Fibroblast of skin of right biceps (primary cell): Measurements from ENCODE around the gene PDP2.
A peak's percentile ranks its signal among the peaks of the same experiment; 100 is the strongest.

Experiments used
- DNase-seq: peaks from one replicate; pipeline ENCODE4 v3.0.0-alpha.2; 2013

PDP2 gene

DNA sequence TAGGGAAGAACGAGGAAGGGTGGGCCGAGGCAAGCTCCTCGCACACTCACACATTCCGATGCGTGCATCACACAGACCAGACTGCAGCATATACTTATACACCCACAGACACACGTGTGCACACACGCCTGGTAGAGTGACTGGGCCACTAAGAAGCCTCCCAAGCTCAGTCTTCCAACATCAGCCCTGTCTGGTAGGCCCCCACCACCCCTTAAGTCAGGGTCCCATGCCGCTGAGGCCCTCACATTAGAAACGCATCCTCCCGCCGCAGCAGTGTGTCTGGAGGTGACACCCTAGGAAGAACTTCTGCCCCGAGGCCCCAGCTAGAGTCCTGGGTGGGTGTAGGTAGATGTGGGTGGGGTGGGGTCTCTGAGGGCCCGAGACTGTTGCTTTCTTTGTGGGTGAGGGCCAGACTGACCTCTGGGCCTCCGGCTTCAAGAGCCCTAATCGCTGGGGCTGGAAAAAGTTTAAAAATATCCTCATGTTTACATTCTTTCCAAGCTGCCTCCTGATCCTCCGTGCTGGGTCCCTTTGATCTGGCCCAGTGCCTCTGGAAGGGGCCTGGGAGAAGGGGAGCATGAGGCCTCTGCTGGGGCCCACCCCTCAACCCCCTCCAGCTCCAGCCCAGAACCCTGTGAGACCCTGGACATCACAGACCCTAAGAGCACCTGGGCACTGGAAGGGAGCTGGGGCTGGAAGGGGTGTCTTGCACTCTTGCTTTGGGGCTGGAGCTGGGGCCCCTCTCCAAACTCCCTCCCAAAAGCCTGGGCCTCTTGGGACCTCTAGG lies 24.7 kb downstream of the PDP2 start:
- peak; percentile 22 for DNase-seq

DNA sequence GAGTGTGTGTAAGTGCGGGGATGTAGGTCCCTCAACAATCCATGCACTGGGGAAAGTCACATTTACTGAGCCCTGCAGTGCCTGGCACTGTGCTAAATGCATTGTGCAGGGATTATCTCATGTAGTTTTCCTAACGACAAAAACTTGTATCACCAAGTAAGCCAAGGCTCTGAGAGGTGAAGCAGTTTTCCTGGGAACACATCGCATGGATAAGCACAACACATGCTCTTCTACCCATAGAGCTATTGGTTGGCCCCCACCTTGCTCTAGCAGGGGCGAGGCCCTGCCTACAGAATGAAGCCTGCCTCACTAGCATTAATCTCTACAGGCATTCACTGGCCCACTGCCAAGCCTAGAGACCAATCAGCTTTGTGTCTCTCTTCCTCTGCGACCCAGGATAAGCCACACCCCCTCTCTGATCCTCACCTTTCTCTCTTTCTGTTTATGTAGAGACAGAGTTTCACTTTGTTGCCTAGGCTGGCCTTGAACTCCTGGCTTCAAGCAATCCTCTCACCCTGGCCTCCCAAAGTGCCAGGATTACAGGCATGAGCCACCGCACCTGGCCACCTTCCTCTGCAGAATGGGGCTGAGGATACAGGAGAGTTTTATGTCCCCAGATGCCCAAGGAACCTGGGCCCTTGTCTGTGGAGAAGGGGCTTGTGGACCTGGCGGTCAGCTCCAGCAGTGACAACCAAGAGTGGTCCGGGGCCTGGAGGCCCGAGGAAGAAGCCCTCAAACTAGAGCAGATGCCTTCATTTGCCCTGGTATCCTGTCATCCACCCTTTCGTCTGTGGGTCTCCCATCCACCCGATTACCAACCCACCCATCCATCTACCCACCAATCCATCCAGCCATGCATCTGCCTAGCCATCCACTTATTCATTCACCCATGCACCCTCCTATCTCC lies 25.6 kb downstream of the PDP2 start:
- DNase-seq = peak; percentile 22

DNA sequence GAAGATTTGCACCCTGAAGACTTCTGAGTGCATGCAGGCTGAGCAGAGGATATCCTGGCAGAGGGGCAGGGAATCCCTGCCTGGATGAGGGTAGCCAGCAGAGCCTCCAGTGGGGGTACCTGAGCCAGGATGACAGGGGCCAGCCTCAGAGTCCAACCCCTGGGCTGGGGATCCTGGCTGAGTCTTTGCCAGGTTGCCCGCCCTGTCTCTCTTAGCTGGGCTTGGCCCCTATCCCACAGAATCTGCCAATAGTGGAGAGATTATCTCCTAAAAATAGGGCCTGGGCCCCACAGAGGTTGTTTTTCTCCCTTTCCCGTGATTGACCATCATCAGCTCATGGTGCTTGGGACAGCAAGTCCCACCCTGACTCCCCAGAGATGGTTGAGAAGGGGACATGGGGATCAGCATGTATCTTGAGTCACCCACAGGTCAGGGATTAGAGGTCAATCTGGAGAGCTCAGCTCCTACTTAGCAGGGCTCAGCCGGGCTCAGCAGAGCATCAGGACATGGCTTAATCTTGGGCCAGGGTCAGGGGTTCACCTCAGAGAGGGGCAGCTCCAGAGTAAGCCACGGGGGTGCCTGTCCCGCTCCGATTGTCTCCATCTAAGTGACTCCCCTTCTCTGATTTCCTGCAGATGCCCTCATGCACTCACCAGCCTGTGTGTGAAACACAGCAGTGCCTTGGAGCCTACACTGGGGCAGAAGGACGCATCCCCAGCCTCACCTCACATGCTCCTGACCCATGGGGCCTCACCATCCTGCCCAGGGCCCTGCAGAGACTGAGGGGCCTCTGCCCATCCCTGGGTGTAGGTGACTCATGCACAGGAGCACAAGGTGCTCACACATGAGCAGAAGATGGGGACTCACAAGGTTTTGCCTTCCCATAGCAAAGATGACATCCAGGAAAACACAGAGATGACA lies 26.9 kb downstream of the PDP2 start:
- DNase-seq = no peak

DNA sequence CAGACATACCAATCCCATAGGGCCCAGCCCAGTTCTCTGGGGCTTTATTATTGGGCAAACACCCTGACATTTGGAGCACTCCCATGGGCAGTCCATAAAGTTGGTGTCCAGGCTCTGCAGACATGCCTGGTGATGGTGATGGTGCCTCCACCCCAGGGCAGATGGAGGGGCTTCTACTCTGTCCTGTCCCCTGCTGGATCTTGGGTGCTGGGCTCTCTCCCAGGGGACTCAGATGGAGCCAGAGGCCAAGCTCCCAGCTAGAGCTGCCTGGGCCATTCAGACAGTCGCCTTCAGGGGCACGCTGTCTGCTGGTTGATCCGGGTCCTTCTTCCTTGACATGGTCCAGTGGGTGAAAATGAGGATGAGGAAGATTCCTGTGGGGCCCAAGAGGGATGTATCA lies 27.8 kb downstream of the PDP2 start:
- DNase-seq = no peak

DNA sequence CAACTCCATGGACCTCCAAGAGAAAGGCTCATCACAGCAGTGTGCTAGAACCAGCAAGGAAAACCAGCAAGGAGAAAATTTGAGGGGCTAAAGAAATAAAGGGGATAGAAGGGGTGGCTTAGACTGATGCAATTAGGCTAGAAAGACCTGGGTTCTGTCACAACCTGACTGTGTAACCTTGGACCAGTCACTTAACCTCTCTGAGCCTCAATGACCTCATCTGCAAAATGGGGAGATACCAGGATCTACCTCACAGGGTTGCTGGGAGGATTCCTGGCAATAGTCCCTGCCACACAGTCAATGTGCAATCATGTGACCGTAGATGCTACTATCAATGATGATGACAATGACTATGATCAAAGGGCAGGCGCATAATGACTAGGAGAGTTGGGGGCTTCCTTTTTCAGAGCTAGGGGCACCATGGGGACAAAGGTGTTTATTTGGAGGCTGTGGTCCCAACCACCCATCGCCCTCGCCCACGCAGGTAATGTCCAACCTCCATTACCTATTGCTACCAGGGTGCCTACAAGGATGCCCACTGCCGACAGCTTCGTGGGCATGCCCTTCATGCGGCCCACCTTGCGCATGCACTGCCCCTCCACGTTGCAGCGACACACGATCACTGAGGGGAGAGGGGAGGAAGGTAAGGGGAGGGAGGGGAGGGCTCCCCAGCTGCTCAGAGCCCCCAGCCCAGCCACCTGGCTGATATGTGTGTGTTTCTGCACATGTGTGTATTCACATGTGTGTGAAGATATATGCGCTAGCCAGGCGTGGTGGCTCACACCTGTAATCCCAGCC lies 28.6 kb downstream of the PDP2 start:
- no peak for DNase-seq

DNA sequence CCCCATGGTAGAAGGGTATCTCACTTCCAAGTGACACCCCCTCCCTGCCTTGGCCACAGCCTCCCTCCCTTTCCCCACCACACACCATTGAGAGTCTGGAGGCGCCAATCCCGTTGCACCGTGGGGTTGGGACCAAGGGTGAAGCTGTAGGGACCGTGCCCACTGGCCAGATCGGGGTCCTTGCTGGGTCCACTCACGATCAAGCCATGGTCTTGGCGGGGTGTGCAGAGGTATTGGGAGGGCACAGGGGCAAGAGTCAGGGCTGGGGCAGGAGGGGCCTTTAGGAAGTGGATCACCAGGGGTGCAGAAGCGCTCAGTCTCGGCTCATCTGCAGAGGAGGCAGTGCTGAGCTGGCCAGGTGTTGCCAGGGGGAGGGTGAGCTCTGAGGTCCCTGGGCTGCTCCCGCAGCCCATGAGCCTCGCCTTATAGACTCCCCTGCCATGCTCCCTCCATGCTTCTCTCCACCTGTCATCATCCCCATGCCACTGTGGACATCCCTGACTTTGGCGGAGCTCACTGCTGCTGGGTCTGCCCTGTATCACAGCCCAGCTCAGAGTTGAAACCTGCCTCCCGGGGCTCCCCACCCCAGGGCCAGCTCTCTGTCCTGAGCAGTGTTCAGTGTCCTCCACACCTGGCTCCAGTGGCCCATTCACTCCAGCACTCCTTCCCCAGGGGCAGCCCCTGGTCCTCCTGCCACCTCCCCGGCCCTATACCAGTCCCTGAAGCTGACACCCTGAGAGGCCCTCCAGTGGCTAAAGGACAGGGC lies 30.0 kb downstream of the PDP2 start:
- DNase-seq = no peak

DNA sequence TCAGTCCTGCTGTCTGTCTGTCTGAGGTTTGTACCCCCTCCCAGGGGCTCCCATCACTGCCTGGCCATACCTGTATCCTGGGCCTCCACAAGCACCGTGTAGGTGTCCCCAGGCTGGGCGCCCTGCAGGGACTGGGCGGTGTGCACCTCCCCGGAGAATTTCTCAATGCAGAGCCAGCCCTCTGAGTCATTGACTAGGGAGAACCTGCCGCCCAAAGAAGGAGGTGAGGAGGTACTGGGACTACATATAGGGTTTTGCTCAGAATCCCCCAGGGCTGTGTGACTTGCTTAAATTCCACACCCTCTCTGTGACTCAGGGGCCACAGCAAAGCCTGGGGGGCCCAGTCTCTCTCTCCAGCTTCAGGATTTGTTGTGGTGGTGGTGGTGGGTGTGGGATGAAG lies 30.8 kb downstream of the PDP2 start:
- DNase-seq = no peak

DNA sequence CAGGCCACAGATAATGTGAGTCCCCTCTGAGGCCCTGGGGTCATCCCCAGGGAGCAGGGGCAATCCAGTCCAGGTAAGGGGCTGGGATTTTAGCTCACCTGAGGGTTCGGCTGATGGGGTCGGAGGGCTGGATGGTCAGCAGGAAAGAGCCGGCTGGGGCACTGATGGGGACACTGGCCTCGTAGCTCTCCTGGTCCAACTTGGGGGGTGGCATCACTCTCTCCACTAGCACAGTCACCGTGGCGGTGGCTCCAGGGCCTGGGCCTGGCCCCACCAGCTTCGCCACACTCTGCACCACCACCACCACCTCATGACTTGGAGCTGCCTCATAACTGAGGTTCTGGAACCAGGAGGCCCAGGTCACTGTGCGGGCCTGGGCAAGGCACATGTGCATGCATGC lies 31.5 kb downstream of the PDP2 start:
- no peak for DNase-seq

DNA sequence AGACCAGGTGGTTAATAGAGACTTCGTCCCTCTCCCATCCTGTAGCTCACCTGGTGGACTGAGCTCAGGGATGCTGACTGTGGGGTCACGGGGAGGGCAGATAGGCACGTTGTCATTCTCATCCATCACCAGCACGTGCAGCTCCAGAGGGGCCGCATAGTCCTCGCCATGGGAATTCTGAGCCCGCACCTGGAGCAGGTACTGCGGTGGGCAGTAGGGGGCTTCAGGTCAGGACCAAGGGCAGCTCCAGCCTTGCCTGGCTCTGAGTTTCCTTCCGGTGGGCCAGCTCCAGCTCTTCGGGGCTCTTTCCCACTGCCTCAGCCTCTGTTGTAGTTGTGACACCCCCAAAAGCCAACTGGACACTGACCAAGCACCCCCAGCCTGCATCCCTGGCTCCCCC lies 32.8 kb downstream of the PDP2 start:
- no peak for DNase-seq

DNA sequence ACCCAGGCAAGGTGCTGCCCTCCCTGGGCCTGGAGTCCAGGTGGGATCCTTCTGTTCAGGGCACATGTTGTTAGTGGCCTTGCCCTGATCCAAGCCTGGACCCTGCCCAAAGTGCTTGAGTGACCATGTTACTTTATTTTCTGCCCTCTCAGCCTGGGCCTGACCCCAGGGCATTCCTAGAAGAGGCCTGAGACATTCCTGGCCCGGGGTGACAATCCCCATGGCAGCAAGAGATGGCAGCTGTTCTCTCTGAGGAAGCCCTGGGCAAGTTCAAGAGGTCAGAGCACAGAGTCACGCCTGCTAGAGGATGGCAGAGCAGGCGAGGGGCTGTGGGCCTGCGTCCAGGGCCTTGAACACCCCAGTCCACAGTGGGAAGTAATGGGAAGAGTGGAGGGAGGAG lies 33.4 kb downstream of the PDP2 start:
- DNase-seq = no peak

DNA sequence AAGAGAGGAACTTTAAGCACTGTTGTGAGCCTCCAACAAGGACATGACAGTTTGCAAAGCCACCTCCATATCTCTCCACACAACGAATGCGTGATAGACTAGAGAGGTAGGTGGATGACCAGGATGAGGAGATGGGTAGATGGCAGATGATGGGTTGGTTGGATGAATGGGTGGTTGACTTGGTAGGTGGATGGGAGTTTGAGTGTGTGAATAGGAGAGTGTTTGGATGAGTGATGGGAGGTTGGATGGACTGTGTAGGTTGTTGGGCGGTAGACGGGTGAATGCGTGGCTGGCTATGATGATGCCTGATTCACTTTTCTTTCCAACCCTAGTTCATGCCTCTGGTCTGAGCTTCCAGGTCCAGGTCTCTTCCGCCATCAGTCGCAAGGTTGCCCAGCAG lies 34.2 kb downstream of the PDP2 start:
- no peak for DNase-seq

DNA sequence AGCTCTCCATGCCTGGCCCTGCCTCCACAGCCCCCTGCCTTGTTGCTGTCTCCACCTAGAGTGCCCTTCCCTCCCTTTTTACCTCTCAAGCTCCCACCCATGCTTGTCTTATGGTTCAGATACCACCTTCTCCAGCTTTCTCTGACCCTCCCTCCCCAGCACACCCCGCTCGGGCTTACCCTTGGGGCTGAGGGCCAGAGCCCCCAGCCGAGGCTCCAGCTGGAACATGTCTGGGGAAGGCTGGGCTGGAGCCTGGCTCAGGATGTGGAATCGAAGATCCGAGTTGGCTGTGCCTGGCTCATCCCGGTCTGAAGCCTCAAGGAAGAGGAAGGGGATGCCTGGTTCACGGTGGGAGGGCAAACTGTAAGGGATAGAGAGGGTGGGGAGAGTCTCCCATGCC lies 34.7 kb downstream of the PDP2 start:
- DNase-seq = no peak

DNA sequence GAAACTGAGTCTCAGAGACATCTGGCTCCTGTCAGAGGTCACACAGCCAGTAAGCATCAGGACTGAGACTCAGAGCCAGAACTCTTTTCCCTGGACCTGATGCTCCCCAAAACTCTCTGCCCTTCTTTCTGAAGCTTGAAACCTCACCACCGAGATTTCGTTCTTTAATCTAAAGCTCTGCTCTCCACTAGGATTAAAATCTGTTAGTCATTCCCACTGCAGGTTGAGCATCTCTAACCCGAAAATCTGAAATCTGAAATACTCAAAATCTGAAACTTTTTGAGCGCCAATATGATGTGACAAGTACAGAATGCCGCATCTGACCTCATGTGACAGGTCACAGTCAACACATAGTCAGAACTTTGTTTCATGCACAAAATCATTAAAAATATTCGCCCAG lies 36.2 kb downstream of the PDP2 start:
- DNase-seq = no peak

DNA sequence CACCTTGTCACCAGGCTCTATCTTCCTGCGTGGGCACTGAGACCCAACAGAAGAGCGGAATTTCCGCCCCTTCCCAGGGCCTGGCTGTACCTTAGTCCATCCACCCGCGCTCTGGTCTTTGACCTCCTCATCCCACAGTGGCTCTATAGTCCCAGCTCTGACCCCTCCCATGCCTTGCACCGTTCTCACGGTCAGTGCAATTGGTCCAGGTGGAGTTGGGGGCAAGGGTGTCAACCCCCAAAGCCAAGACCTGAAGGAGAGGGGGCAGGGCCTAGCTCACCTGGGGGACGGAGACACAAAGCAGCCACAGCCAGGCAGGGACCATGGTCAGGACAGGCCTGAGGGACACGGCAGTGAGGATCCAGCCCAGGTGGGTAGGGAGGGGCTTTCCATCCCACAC lies 37.4 kb downstream of the PDP2 start:
- DNase-seq = no peak

DNA sequence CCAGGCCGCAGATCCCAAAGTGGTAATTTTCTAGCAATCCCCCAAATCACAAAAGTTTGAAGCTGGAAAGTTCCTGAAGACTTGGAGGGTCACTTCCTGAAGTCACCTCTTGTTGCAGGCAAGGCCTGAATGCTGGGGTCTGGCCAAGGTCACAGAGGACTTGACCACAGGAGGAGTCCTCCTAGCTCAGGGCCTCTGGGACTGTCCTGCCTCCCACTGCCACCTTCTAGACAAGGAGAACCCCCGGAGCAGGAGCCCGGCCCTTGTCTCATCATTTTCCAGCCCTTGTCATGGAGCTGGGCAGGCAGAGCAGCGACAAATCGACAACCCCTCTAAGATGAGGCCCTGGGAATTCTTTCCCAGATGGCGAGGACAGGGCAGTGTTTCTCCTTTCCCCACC lies 38.0 kb downstream of the PDP2 start:
- DNase-seq = no peak

DNA sequence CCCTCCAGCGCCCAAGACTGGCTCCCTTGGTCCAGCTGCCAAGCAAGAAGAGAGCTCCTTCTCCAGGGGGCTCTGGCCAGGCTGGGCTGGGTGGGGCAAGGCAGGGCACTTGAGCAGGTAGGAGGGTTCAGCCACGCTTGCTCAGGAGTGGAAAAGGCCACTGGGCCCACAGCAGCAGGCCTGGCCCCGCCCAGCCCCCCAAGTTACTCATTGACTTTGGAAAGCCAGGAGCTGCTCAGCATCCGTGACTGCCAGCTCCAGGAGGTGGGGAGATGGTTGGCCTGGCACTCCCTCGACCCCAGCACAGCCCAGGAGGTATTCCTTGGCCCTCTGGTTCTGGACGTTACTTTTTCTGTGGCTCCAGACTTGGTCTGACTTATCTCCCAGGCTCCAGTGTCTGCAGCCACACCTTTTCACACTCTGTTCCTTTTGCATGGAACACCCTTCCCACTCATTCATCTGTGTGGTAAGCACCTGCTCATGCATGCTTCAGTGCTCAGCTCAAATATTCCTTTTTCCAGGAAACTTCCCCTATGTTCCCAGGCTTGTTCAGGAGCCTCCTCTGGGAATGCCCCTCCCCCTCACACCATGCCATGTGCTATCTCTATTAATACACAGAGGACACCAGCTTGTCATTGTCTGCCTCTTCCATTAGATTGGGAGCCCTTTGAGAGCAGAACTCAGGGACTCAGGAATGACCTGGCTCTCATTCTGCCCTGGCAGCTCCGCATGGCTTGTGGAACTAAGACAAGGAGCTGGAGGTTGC lies 38.7 kb downstream of the PDP2 start, which contains the start of gene CDH16:
CDH16 (minus strand) TSS at position 83 of the 766 bp plus-strand sequence. CDS start 820 bp downstream, outside the sequence.
- DNase-seq = no peak

DNA sequence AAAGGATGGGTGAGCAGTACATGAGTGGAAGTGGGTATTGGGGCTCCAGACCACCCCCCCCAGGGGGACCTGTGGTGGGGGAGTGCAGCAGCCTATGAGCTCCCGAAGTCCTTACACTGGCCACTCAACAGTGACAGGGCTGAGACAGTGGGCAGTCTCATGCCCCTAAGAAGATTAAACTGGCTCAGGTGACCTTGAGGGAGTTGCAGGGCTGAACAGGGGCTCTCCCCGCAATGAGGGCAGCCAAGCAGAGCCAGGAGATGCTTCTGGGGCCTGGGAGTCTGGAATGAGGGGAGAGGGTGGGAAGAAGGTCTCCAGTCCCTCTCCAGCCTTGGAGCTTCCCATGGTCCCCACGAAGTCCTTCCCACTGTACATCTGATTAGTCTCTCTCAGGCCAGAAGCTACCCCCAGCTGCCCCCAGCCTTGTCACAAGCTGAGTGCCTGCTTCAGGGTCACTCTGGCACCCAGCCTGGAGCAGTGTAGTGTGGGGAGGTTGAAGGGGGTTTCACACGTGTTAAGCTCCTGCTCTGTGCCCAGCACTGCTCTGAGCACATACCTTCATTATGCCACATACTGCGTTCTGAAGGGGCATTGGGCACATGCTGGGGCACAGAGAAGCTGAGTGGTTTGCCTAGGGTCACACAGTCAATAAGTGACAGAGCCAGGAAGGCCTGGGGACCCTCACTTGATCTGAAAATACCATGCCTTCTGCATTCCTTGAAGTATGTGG lies 39.4 kb downstream of the PDP2 start:
- DNase-seq = no peak

DNA sequence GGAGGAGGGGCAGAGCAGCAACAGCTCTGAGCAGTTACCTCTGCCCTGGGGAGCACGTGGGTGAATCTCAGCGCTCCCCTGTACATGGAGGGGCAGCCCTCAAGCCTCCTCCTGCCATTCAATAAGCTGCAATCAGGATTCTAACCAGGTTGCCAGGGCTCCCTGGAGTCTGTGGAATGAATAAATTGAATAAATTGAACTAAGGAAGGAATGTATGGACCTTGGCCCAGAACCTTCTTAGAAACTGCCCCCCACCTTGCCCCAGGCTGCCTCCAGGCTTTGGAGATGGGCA lies 39.9 kb downstream of the PDP2 start:
- no peak for DNase-seq

DNA sequence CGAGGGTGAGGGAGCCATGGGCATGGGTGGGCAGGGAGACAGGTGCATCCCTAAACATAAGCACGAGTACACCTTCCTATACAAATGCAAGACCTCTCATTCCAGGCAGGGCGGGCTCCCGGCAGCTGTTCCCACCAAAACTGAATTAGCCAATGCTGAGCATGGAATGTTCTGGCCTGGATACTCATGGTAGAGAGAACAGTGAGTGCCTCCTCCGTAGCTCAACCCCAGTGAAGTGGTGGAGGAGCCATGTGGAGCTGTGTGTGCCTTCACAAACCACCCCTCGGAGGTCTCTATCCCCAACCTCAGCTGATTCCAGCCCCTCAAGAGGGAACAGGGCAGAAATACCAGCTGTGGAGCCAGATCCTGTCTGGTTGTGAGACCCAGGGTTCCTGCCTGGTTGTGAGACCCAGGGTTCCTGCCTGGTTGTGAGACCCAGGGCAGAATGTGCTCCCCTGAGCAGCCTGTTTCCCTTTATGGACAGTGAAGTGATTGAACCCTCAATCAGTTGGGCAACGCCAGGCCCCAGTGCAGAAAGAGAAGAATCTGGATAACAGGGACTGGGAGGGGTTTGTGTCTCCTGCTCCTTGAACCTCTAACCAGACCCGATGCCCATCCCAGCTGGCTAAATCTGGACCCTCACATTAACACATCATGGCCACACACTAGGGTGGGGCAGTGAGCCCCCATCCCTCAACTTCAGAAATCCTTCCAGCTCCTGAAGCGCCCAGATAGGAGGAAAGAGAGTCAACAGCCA lies 40.8 kb downstream of the PDP2 start:
- no peak for DNase-seq
